PC-9 (cell line): ENCODE results near the gene HLA-B. TPM values are rescaled to one million over a fixed set of nuclear protein-coding genes. Genes with fewer than 3 reads are reported as not detected.
A peak's percentile ranks its signal among the peaks of the same experiment; 100 is the strongest.

ENCODE experiments used
- BruUV-seq: library from RNA; stranded (reverse); fragments of 400-500 nt; replicated peaks from 2 replicates; lab custom pipeline; 2021; lab: Mats Ljungman, UMichigan
- CTCF ChIA-PET: fragments of 300-600 bp; sonication (Branson Sonifier 250); formaldehyde crosslinking; loops from one replicate; lab custom pipeline; 2022; ENCODE audit warnings: antibody characterized with exemption; lab: Charles Lee
- POLR2A ChIA-PET: fragments of 300-600 bp; sonication (Branson Sonifier 250); formaldehyde crosslinking; loops from one replicate; lab custom pipeline; 2022; ENCODE audit warnings: antibody characterized with exemption; ENCODE audit not compliant: unreplicated experiment; lab: Charles Lee
- DNase-seq, 2 experiments: peaks; one replicate each; pipeline versions ENCODE4 v3.0.0 to v3.0.0-alpha.2; 2015 to 2022; ENCODE audit warnings: mixed read lengths in 1 of 2
- H2AFZ ChIP-seq: fragments of 200-600 bp; sonication (generic); 2 replicates; pipeline ENCODE4 v1.8.1; 2017; ENCODE audit warnings: antibody characterized with exemption
- H3F3A ChIP-seq: fragments of 200-600 bp; sonication (generic); 2 replicates; pipeline ENCODE4 v1.8.1; 2017; ENCODE audit warnings: antibody characterized with exemption, mild to moderate bottlenecking, low read depth; ENCODE audit not compliant: insufficient read depth
- H3K27ac ChIP-seq: fragments of 200-600 bp; sonication (generic); 2 replicates; pipeline ENCODE4 v1.6.1; 2016; ENCODE audit warnings: mixed run types
- H3K27me3 ChIP-seq: fragments of 200-600 bp; sonication (generic); 2 replicates; pipeline ENCODE4 v1.6.1; 2016; ENCODE audit warnings: low read depth, mixed run types; ENCODE audit not compliant: insufficient read depth
- H3K36me3 ChIP-seq: fragments of 200-600 bp; sonication (generic); 2 replicates; pipeline ENCODE4 v1.6.1; 2016; ENCODE audit warnings: low read depth, mixed run types
- H3K4me1 ChIP-seq: fragments of 200-600 bp; sonication (generic); replicated peaks from 2 replicates; pipeline ENCODE4 v1.6.1; 2016; ENCODE audit warnings: mixed run types; ENCODE audit not compliant: insufficient read depth
- H3K4me2 ChIP-seq: fragments of 200-600 bp; sonication (generic); 2 replicates; pipeline ENCODE4 v1.6.1; 2017; ENCODE audit warnings: mixed run types
- H3K4me3 ChIP-seq: fragments of 200-600 bp; sonication (generic); 2 replicates; pipeline ENCODE4 v1.6.1; 2016; ENCODE audit warnings: mixed run types
- H3K79me2 ChIP-seq: fragments of 200-600 bp; sonication (generic); 2 replicates; pipeline ENCODE4 v1.6.1; 2017; ENCODE audit warnings: low read depth, mixed run types
- H3K9me2 ChIP-seq: fragments of 200-600 bp; sonication (generic); 2 replicates; pipeline ENCODE4 v1.8.1; 2017; ENCODE audit warnings: mild to moderate bottlenecking; ENCODE audit not compliant: insufficient read depth
- H3K9me3 ChIP-seq: fragments of 200-600 bp; sonication (generic); 2 replicates; pipeline ENCODE4 v1.8.1; 2016; ENCODE audit warnings: low read depth; ENCODE audit not compliant: insufficient read depth
- H4K20me1 ChIP-seq: fragments of 200-600 bp; sonication (generic); 2 replicates; pipeline ENCODE4 v1.8.1; 2017; ENCODE audit not compliant: insufficient read depth
- CTCF ChIP-seq: fragments of 200-600 bp; sonication (generic); conservative IDR thresholded peaks from 2 replicates; pipeline ENCODE4 v1.6.1; 2017; ENCODE audit warnings: mixed run types, antibody characterized with exemption, mild to moderate bottlenecking, moderate library complexity
- EZH2 ChIP-seq: fragments of 200-600 bp; sonication (generic); IDR thresholded peaks from 2 replicates; pipeline ENCODE4 v1.8.0; 2017; ENCODE audit warnings: antibody characterized with exemption, low read depth
- intact Hi-C: fragments of 100-400 bp; cut with micrococcal nuclease; formaldehyde crosslinking; loops from one replicate; pipeline ENCODE4 v1.10.0; 2022; ENCODE audit not compliant: unreplicated experiment
- total RNA-seq: library from RNA; stranded (reverse); gene quantifications from 2 replicates; pipeline ENCODE4 v1.2.3, GENCODE V29; 2021

HLA-B gene
- total RNA-seq, 1 experiment from 2014 or later: 137 TPM

- TF ChIP-seq EZH2 (no peak), CTCF (no peak)
- no peaks in the 10 kb centered on the region for H3K9me3 ChIP-seq
- H3K27me3 ChIP-seq: 0 out of 2 replicates have a peak, but pooled peaks cover 15% of the 10 kb centered on the region
- H3K27ac ChIP-seq: peak overlapping the region; percentile 40; the same call in 1 of the 2 replicates
- CTCF ChIA-PET: interaction anchor here (1.0 to 1.1 kb wide), 2 partner anchors 41 to 197 kb away, joined by 5 to 7 read pairs; no protein-coding TSS in a partner anchor
- peaks cover 10% of the 10 kb centered on the region for H3K4me1 ChIP-seq
- no TSS peak for BruUV-seq
- H3K9me2 ChIP-seq: no peaks in the 10 kb centered on the region
- intact Hi-C loops: loop anchor here (2.0 kb wide), 2 partner anchors 93 to 141 kb away; partner anchors contain the start of gene DDX39B
- H3F3A ChIP-seq: peaks cover 4% of the 10 kb centered on the region; the same call in 1 of the 2 replicates
- peak overlapping the region; percentile 67; the same call in 1 of the 2 replicates for H3K4me3 ChIP-seq
- DNase-seq: peak; percentile 71 to 81
- H3K36me3 ChIP-seq: no peaks in the 10 kb centered on the region
- peak overlapping the region; percentile 71 for H3K4me2 ChIP-seq
- H4K20me1 ChIP-seq: no peaks in the 10 kb centered on the region
- H2AFZ ChIP-seq: no peak overlapping the region
- H3K79me2 ChIP-seq: 0 out of 2 replicates have a peak, but pooled peaks cover 12% of the 10 kb centered on the region
- POLR2A ChIA-PET: interaction anchor here (0.6 to 0.7 kb wide), 8 partner anchors 30 to 1568 kb away, joined by 3 to 15 read pairs (median 4); no protein-coding TSS in a partner anchor
These were observed 44.4 kb upstream of the HLA-B start for GRCh38 chr6:31401403-31401802.

GRCh38 chr6:31400467-31401289, 43.7 kb upstream of the HLA-B start:
- H3K36me3 ChIP-seq: no peaks in the 10 kb centered on the region
- peak overlapping the region; percentile 86 for H2AFZ ChIP-seq
- H3K79me2 ChIP-seq: 0 out of 2 replicates have a peak, but pooled peaks cover 5% of the 10 kb centered on the region
- peak overlapping the region; percentile 71 for H3K4me2 ChIP-seq
- intact Hi-C loops: loop anchor here (2.0 kb wide), 2 partner anchors 94 to 142 kb away; partner anchors contain the start of gene DDX39B
- H3K27ac ChIP-seq: peak overlapping the region; percentile 40; the same call in 1 of the 2 replicates
- H3K9me3 ChIP-seq: no peaks in the 10 kb centered on the region
- H3K9me2 ChIP-seq: no peaks in the 10 kb centered on the region
- H3F3A ChIP-seq: peaks cover 4% of the 10 kb centered on the region; the same call in 1 of the 2 replicates
- 0 out of 2 replicates have a peak, but pooled peaks cover 15% of the 10 kb centered on the region for H3K27me3 ChIP-seq
- H3K4me3 ChIP-seq: peak overlapping the region; percentile 67
- peak in 1 of 2 experiments; percentile 47 for DNase-seq
- ChIA-PET CTCF (interaction anchor here (0.7 to 1.4 kb wide), 5 partner anchors 41 to 198 kb away, joined by 3 to 7 read pairs (median 5); no protein-coding TSS in a partner anchor), POLR2A (interaction anchor here (0.6 to 0.7 kb wide), 8 partner anchors 31 to 786 kb away, joined by 3 to 15 read pairs (median 4); no protein-coding TSS in a partner anchor)
- H3K4me1 ChIP-seq: peaks cover 10% of the 10 kb centered on the region
- H4K20me1 ChIP-seq: no peaks in the 10 kb centered on the region
- TSS peak; percentile 53 for BruUV-seq
- TF ChIP-seq CTCF (no peak), EZH2 (no peak)
